GM18861 (cell line): ENCODE data around the gene KDM3A.
A peak's percentile ranks its signal among the peaks of the same experiment; 100 is the strongest.

Source experiments
- ATAC-seq: cut with Tn5 transposase; IDR thresholded peaks from one replicate; pipeline ENCODE4 v1.9.1; 2021; ENCODE audit not compliant: unreplicated experiment

Gene KDM3A

GRCh38 chr2:86434290-86434689 is 6.9 kb upstream of the KDM3A start:
- ATAC-seq = no peak

- ATAC-seq = no peak
Observed at GRCh38 chr2:86435531-86435930, 5.6 kb upstream of the KDM3A start.

- no peak for ATAC-seq
Observed at GRCh38 chr2:86436328-86436727, 4.8 kb upstream of the KDM3A start.

GRCh38 chr2:86439879-86440630 is 1.1 kb upstream of the KDM3A start:
- no peak for ATAC-seq

GRCh38 chr2:86441392-86441881 is 266 bp downstream of the KDM3A start:
- no peak for ATAC-seq

GRCh38 chr2:86441882-86442641 is 891 bp downstream of the KDM3A start:
- peak; percentile 20 for ATAC-seq

- peak; percentile 59 for ATAC-seq
Observed at GRCh38 chr2:86442642-86443005, 1.5 kb downstream of the KDM3A start.

GRCh38 chr2:86443631-86444350 is 2.6 kb downstream of the KDM3A start:
- ATAC-seq = no peak

- no peak for ATAC-seq
Observed at GRCh38 chr2:86445436-86445835, 4.3 kb downstream of the KDM3A start.

GRCh38 chr2:86446060-86446459 is 4.9 kb downstream of the KDM3A start:
- no peak for ATAC-seq

GRCh38 chr2:86453836-86454235 is 12.7 kb downstream of the KDM3A start:
- no peak for ATAC-seq

- no peak for ATAC-seq
Observed at GRCh38 chr2:86454238-86454637, 13.1 kb downstream of the KDM3A start.

- no peak for ATAC-seq
Observed at GRCh38 chr2:86455181-86455580, 14.0 kb downstream of the KDM3A start.

GRCh38 chr2:86461042-86461743 is 20.0 kb downstream of the KDM3A start:
- ATAC-seq = no peak

- no peak for ATAC-seq
Observed at GRCh38 chr2:86464652-86465051, 23.5 kb downstream of the KDM3A start.

- no peak for ATAC-seq
Observed at GRCh38 chr2:86466306-86466705, 25.1 kb downstream of the KDM3A start.

GRCh38 chr2:86468162-86469033 is 27.2 kb downstream of the KDM3A start:
- no peak for ATAC-seq

GRCh38 chr2:86470890-86471289 is 29.7 kb downstream of the KDM3A start:
- no peak for ATAC-seq

GRCh38 chr2:86471637-86472036 is 30.5 kb downstream of the KDM3A start:
- no peak for ATAC-seq

GRCh38 chr2:86476092-86476491 is 34.9 kb downstream of the KDM3A start:
- no peak for ATAC-seq
